NT2/D1 (cell line): ENCODE results near the gene CHST9.

Experiments used
- DNase-seq: peaks from one replicate; pipeline ENCODE4 v3.0.0-alpha.2; 2011; ENCODE audit warnings: low read depth, low spot score
- H3K27me3 ChIP-seq: 2 replicates; pipeline ENCODE4 v1.6.0; 2011; ENCODE audit warnings: mild to moderate bottlenecking; ENCODE audit not compliant: insufficient read length, insufficient read depth
- H3K36me3 ChIP-seq: 2 replicates; pipeline ENCODE4 v1.6.1; 2011; ENCODE audit warnings: mild to moderate bottlenecking, low read length, mixed read lengths; ENCODE audit not compliant: insufficient read depth, insufficient read length
- H3K4me1 ChIP-seq: 2 replicates; pipeline ENCODE4 v1.5.1; 2011; ENCODE audit not compliant: insufficient read depth, insufficient read length
- H3K4me3 ChIP-seq: 2 replicates; pipeline ENCODE4 v1.5.1; 2011; ENCODE audit warnings: low read depth; ENCODE audit not compliant: insufficient read length
- H3K9ac ChIP-seq: 2 replicates; pipeline ENCODE4 v1.6.0; 2011; ENCODE audit warnings: low read depth; ENCODE audit not compliant: insufficient read length
- H3K9me3 ChIP-seq: 2 replicates; pipeline ENCODE4 v1.5.1; 2011; ENCODE audit warnings: mild to moderate bottlenecking, low read length; ENCODE audit not compliant: insufficient read depth
- SUZ12 ChIP-seq: IDR thresholded peaks from 2 replicates; pipeline ENCODE4 v1.6.1; 2011; ENCODE audit not compliant: insufficient read length, insufficient read depth; ENCODE audit errors: extremely low read depth
- YY1 ChIP-seq: IDR thresholded peaks from 2 replicates; pipeline ENCODE4 v1.6.1; 2011; ENCODE audit not compliant: insufficient read length, insufficient read depth
- ZNF274 ChIP-seq: IDR thresholded peaks from 2 replicates; pipeline ENCODE4 v1.6.1; 2011; ENCODE audit warnings: mild to moderate bottlenecking, low read depth, low read length

The CHST9 gene

DNA sequence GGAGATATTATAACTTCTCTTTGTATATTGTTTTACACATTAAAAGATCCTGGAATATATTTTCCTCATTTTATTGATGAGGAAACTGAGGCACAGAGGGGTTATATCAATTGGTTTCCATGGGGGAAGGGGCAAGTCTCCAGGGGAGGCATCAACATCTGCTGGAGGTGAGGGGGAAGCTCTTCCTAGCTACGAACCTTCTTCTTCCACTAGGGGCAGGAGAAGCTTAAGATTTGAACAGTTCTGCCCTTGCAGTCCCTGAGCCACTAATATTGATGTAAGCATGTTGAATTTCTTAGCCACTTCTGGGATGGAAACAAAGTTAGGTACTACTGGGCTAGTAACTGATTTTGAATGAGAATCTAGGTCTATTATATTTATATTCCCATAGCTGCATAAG is 179.5 kb downstream of the CHST9 start:
- Histone ChIP-seq H3K36me3 (no peaks in the 10 kb centered on the region), H3K27me3 (no peaks in the 10 kb centered on the region), H3K4me1 (no peaks in the 10 kb centered on the region), H3K4me3 (no peak overlapping the region), H3K9me3 (no peaks in the 10 kb centered on the region), H3K9ac (no peak overlapping the region)
- no peak for DNase-seq
- TF ChIP-seq ZNF274, result no peak
- no peak for TF ChIP-seq SUZ12
- TF ChIP-seq YY1, result no peak

DNA sequence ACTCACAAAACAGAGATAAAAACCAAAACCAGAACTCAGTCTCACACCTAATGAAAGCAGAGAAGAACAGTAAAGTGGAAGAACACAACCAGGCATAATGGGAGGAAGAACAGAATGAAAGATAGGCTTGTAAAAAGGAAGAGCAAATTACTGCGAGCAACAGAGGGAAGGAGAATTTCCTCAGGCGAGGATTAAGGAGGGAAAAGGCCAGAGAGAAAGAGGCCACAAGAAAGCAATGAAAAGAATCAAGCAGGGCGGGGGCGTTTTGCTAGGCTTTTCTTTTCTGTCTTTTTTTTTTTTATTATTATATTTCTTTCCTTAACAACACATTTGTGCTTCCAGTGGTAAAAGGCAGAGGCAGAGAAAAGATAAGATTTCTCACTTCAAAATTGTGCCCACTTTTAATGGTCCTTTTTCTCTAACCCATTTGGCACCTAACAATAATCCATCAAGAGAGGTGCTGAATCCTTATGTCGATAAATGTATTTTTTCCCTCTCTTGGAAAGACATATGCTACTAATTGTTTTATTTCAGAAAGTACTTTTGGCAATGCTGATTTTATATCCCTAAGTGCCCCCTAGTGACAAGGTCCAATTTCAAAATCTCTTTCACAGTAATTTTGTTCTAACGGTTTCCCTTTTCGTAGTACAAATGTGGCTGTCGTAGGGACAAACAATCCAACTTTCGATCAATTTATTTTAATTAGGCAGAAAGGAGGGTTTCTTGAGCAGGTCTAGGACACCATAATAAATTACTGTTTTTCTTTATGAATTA is 180.9 kb downstream of the CHST9 start:
- DNase-seq, result no peak
- Histone ChIP-seq H3K4me1 (no peaks in the 10 kb centered on the region), H3K9me3 (no peaks in the 10 kb centered on the region), H3K36me3 (no peaks in the 10 kb centered on the region), H3K27me3 (no peaks in the 10 kb centered on the region), H3K9ac (no peak overlapping the region), H3K4me3 (no peak overlapping the region)
- no peak for TF ChIP-seq YY1
- no peak for TF ChIP-seq SUZ12

DNA sequence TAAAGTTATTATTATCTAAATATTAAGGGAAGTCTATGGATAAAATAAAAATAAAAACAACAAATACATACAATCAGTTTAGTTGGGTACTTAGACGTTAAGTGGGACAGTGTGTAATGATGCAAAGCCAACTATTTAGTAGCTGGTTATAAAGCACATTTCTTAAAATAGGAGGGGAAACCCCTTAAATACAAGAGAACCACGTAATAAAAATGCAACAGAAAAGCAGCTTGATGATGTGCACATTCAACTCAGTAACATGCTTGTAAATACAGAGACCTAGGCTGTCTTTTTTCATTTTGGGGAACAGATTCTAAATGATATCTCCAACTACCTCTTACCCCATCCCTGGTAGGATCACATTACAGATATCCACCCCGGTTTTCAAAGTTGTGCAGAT is 185.3 kb downstream of the CHST9 start:
- Histone ChIP-seq H3K4me3 (no peak overlapping the region), H3K4me1 (no peaks in the 10 kb centered on the region), H3K9me3 (no peaks in the 10 kb centered on the region), H3K27me3 (no peaks in the 10 kb centered on the region), H3K9ac (no peak overlapping the region), H3K36me3 (no peaks in the 10 kb centered on the region)
- no peak for TF ChIP-seq YY1
- no peak for TF ChIP-seq SUZ12
- no peak for TF ChIP-seq ZNF274
- no peak for DNase-seq

DNA sequence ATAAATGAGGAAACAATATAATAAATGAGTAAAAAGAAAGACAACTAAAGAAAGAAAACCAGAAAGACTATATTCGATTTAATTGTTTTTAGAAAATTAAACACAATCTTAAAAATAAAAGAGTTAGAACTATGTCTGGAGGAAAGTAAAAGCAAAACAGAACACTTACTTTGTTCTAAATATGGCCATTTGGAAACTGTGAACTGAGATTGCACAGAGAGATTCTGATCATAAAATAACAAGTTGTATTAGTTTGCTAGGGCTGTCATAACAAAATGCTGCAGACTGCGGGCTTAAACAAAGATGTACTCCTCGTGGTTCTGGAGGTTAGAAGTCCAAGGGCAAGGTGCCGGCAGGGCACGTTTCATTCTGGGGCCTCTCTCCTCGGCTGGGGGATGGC is 191.5 kb downstream of the CHST9 start:
- no peaks in the 10 kb centered on the region for H3K9me3 ChIP-seq
- H3K4me3 ChIP-seq, result no peak overlapping the region
- DNase-seq, result no peak

DNA sequence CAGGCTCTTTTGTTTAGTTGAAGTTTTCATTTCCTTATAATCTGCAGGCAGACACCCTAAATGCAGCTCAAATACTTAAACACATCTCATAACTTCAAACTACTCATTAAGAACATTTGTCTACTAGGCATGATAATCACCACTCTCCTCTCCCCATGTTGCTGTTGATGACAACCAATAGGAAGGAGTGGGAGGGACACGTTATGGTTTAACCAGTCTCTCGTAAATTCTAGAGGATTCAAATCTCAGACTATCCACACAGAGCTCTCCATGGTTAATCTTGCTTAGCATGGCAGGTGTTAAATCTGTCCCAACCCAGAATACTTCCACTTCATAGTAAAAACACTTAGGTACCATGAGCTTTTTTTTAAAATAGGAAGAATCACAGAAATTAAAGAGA is 192.2 kb downstream of the CHST9 start:
- Histone ChIP-seq H3K4me1 (no peaks in the 10 kb centered on the region), H3K27me3 (no peaks in the 10 kb centered on the region), H3K9me3 (no peaks in the 10 kb centered on the region), H3K36me3 (no peaks in the 10 kb centered on the region), H3K9ac (no peak overlapping the region), H3K4me3 (no peak overlapping the region)
- DNase-seq, result no peak
- TF ChIP-seq SUZ12, result no peak
- no peak for TF ChIP-seq ZNF274
- no peak for TF ChIP-seq YY1

More for the DNA sequence above, 191.5 kb downstream of the CHST9 start:
- no peaks in the 10 kb centered on the region for H3K27me3 ChIP-seq
- no peak for TF ChIP-seq YY1
- no peak for TF ChIP-seq ZNF274
- no peak for TF ChIP-seq SUZ12
- no peaks in the 10 kb centered on the region for H3K4me1 ChIP-seq
- H3K36me3 ChIP-seq, result no peaks in the 10 kb centered on the region
- no peak overlapping the region for H3K9ac ChIP-seq

DNA sequence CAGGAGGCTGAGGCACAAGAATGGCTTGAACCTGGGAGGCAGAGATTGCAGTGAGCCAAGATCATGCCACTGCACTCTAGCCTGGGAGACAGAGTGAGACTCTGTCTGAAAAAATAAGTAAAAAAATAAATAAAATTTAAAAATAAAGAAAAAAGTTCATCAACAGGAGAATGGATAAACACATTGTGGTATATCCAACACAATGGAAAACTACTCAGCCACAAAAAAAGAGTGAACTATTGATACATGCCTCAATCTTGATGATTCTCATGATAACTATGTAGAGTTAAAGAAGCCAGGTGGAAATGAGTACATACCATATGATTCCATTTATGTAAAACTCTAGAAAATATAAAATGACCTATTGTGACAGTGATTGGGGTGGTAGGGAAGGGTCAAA is 195.3 kb downstream of the CHST9 start:
- Histone ChIP-seq H3K9me3 (no peaks in the 10 kb centered on the region), H3K9ac (no peak overlapping the region), H3K4me3 (no peak overlapping the region), H3K27me3 (no peaks in the 10 kb centered on the region), H3K4me1 (no peaks in the 10 kb centered on the region), H3K36me3 (no peaks in the 10 kb centered on the region)
- no peak for DNase-seq
- TF ChIP-seq YY1, result no peak
- TF ChIP-seq SUZ12, result no peak
- TF ChIP-seq ZNF274, result no peak

DNA sequence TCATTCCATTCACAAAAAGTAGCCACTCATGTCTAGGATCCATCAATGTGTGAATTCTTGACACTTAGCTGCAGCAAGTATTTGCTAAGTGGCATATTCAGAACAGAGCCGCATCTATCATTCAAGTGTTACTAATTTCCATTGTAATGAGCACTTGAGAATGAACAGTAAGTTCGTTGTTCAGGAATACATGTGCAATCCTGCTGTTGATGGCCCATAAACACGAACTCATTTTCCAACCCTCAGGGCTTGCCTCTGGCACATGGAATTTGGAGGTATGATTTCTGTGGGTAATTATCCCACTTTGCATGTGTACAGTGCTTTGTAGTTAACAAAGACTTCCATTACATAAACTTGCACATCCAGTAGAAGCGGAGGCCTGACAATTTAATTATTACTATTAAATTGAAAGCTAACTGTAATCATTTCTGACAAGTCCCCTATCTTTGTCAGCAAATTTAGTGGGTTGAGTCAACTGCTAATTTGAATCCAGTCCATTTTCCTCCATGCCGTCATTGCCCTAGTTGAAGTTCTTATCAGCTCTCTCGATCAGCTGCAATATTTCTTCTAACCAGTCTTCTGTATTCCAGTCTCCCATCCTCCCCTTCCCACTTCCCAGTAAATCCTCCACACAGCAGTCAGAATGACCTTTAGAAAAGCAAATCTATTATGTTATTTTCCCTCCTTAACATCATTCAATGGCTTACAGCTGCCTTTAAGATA is 203.6 kb downstream of the CHST9 start:
- TF ChIP-seq ZNF274 (no peak), YY1 (no peak)
- no peak overlapping the region for H3K9ac ChIP-seq
- H3K36me3 ChIP-seq, result no peaks in the 10 kb centered on the region
- no peak for DNase-seq
- no peaks in the 10 kb centered on the region for H3K27me3 ChIP-seq
- H3K9me3 ChIP-seq, result no peaks in the 10 kb centered on the region
- H3K4me3 ChIP-seq, result no peak overlapping the region
- H3K4me1 ChIP-seq, result no peaks in the 10 kb centered on the region
